Measurements from ENCODE around the gene TAAR8. TPM values are rescaled to one million over a fixed set of nuclear protein-coding genes. Genes with fewer than 3 reads are reported as not detected.

The TAAR8 gene
- total and polyA plus RNA-seq, 2 of the 13 experiments (the other 11 are each of a cell fraction or from before 2014, with no cell fraction given) = 0.07 TPM; not detected in 1

DNA sequence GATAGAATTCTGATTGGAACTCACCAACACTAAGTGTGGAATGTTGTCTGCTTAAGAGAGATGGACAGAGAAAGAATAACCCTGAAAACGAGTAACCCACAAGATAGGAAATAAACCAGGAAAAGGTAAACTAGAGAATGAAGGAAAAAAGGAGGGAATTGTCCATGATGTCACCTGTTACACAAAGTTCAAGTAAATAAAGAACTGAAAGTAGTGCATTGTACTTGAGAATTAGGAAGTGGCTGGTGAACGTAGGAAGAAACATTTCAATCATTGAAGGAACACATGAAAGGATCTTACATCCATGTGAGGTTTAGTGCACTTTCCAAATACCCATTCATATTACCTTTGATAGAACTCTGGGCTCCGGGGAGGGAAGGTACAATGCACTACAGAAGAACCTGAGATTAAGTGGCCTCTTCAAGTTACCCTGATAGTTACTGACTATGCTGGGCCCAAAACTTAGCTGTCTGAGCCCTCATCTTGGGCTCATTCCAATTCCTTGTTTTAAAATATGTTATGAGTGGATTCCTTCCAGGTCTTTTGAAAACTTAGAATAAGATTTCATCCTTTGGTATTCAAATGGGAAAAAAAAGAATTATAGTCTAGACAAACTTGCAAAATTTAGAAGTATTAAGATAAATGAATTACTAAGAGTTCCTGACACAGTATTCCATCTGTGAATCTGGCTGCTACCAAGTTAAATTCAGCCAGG lies 38.5 kb upstream of the TAAR8 start (continued):
- TF ChIP-seq, protein P1, sequence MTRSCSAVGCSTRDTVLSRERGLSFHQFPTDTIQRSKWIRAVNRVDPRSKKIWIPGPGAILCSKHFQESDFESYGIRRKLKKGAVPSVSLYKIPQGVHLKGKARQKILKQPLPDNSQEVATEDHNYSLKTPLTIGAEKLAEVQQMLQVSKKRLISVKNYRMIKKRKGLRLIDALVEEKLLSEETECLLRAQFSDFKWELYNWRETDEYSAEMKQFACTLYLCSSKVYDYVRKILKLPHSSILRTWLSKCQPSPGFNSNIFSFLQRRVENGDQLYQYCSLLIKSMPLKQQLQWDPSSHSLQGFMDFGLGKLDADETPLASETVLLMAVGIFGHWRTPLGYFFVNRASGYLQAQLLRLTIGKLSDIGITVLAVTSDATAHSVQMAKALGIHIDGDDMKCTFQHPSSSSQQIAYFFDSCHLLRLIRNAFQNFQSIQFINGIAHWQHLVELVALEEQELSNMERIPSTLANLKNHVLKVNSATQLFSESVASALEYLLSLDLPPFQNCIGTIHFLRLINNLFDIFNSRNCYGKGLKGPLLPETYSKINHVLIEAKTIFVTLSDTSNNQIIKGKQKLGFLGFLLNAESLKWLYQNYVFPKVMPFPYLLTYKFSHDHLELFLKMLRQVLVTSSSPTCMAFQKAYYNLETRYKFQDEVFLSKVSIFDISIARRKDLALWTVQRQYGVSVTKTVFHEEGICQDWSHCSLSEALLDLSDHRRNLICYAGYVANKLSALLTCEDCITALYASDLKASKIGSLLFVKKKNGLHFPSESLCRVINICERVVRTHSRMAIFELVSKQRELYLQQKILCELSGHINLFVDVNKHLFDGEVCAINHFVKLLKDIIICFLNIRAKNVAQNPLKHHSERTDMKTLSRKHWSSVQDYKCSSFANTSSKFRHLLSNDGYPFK (CRISPR knock-in tag; IDR thresholded peaks at IDR 0.05; ENCODE audit: borderline replicate concordance) = no peak
- no peak for TF ChIP-seq ASH2L (IDR thresholded peaks at IDR 0.05; ENCODE audit: insufficient read length, low read depth, low read length)
- no peak for TF ChIP-seq NBN (conservative IDR thresholded peaks at IDR 0.05)
- TF ChIP-seq SOX13 (IDR thresholded peaks at IDR 0.05) = no peak
- peak in 1 of 2 experiments; percentile 19; a peak in 1 of 4 replicates for TF ChIP-seq SOX13 (CRISPR knock-in tag; conservative IDR thresholded peaks at IDR 0.05 in 1 of 2, IDR thresholded peaks at IDR 0.05 in 1 of 2)
- TF ChIP-seq SP140L (CRISPR knock-in tag; IDR thresholded peaks at IDR 0.05; ENCODE audit: borderline replicate concordance) = no peak
- TF ChIP-seq SAP130 (CRISPR knock-in tag; IDR thresholded peaks at IDR 0.05; ENCODE audit: low read depth) = no peak
- TF ChIP-seq ELF3 (CRISPR knock-in tag; IDR thresholded peaks at IDR 0.05) = peak; percentile 40; the same call in 1 of the 2 replicates
- TF ChIP-seq, protein P2, sequence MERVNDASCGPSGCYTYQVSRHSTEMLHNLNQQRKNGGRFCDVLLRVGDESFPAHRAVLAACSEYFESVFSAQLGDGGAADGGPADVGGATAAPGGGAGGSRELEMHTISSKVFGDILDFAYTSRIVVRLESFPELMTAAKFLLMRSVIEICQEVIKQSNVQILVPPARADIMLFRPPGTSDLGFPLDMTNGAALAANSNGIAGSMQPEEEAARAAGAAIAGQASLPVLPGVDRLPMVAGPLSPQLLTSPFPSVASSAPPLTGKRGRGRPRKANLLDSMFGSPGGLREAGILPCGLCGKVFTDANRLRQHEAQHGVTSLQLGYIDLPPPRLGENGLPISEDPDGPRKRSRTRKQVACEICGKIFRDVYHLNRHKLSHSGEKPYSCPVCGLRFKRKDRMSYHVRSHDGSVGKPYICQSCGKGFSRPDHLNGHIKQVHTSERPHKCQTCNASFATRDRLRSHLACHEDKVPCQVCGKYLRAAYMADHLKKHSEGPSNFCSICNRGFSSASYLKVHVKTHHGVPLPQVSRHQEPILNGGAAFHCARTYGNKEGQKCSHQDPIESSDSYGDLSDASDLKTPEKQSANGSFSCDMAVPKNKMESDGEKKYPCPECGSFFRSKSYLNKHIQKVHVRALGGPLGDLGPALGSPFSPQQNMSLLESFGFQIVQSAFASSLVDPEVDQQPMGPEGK (CRISPR knock-in tag; IDR thresholded peaks at IDR 0.05) = no peak
- no peak for TF ChIP-seq TCF7 (IDR thresholded peaks at IDR 0.05; ENCODE audit: low read depth)
- no peak for TF ChIP-seq HMG20A (CRISPR knock-in tag; IDR thresholded peaks at IDR 0.05; ENCODE audit: borderline replicate concordance)
- TF ChIP-seq EHMT2 (IDR thresholded peaks at IDR 0.05; ENCODE audit: borderline replicate concordance, low read depth, low read length) = no peak
- TF ChIP-seq RXRB (CRISPR knock-in tag; IDR thresholded peaks at IDR 0.05; ENCODE audit: borderline replicate concordance) = no peak
- no peak for TF ChIP-seq MEIS2 (CRISPR knock-in tag; IDR thresholded peaks at IDR 0.05)
- TF ChIP-seq THAP11 (CRISPR knock-in tag; IDR thresholded peaks at IDR 0.05) = no peak
- TF ChIP-seq ZNF430 (CRISPR knock-in tag; IDR thresholded peaks at IDR 0.05) = no peak
- TF ChIP-seq FOXC1 (CRISPR knock-in tag; IDR thresholded peaks at IDR 0.05; ENCODE audit: borderline replicate concordance) = no peak
- TF ChIP-seq GFI1 (CRISPR knock-in tag; IDR thresholded peaks at IDR 0.05; ENCODE audit: borderline replicate concordance) = no peak
- TF ChIP-seq, protein P3, sequence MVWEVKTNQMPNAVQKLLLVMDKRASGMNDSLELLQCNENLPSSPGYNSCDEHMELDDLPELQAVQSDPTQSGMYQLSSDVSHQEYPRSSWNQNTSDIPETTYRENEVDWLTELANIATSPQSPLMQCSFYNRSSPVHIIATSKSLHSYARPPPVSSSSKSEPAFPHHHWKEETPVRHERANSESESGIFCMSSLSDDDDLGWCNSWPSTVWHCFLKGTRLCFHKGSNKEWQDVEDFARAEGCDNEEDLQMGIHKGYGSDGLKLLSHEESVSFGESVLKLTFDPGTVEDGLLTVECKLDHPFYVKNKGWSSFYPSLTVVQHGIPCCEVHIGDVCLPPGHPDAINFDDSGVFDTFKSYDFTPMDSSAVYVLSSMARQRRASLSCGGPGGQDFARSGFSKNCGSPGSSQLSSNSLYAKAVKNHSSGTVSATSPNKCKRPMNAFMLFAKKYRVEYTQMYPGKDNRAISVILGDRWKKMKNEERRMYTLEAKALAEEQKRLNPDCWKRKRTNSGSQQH (CRISPR knock-in tag; IDR thresholded peaks at IDR 0.05; ENCODE audit: low read depth) = no peak
- TF ChIP-seq YEATS4 (CRISPR knock-in tag; IDR thresholded peaks at IDR 0.05; ENCODE audit: borderline replicate concordance) = peak; percentile 31; the same call in 1 of the 2 replicates
- TF ChIP-seq ATF1 (CRISPR knock-in tag; IDR thresholded peaks at IDR 0.05) = no peak
- TF ChIP-seq ZNF138 (CRISPR knock-in tag; IDR thresholded peaks at IDR 0.05; ENCODE audit: low read depth) = no peak
- no peak for TF ChIP-seq PAWR (CRISPR knock-in tag; IDR thresholded peaks at IDR 0.05; ENCODE audit: borderline replicate concordance)
- no peak for TF ChIP-seq SMARCC2 (IDR thresholded peaks at IDR 0.05)
- TF ChIP-seq ZNF605 (CRISPR knock-in tag; IDR thresholded peaks at IDR 0.05) = no peak

All from HepG2 (cell line).